Thyroid gland (tissue), 4 donors: ENCODE data around the gene ASIC2.

Source experiments
- CTCF ChIP-seq, 6 experiments: fragments of 200-600 bp in 3 of 6; fragments of 450-650 bp in 3 of 6; sonication (generic) in 3 of 6; IDR thresholded peaks; one replicate each; pipeline ENCODE4 v1.5.1; 2016 to 2019; ENCODE audit warnings: antibody characterized with exemption in 6 of 6, mild to moderate bottlenecking in 2 of 6, inconsistent platforms in 1 of 6, moderate library complexity in 1 of 6
- POLR2A ChIP-seq, 2 donors: fragments of 450-650 bp; IDR thresholded peaks; one replicate each; pipeline ENCODE4 v1.6.1; 2017; ENCODE audit warnings: antibody characterized with exemption in 2 of 2, mild to moderate bottlenecking in 2 of 2, moderate library complexity in 1 of 2

- TF ChIP-seq CTCF (IDR thresholded peaks at IDR 0.05) (no peak), POLR2A (IDR thresholded peaks at IDR 0.05) (no peak)
Measured at GRCh38 chr17:33207231-33207630, 85.9 kb downstream of the ASIC2 start.
